GM23248 (cell line): ENCODE measurements around the gene QPRT. TPM values are rescaled to one million over a fixed set of nuclear protein-coding genes. Genes with fewer than 3 reads are reported as not detected.

Experiments
- DNase-seq: peaks from one replicate; pipeline ENCODE4 v3.0.0-alpha.2; 2015
- H2AFZ ChIP-seq: fragments of 200-600 bp; sonication (generic); 2 replicates; pipeline ENCODE4 v1.6.1; 2016; ENCODE audit warnings: antibody characterized with exemption
- H3F3A ChIP-seq: fragments of 200-600 bp; sonication (generic); 2 replicates; pipeline ENCODE4 v1.6.1; 2016; ENCODE audit warnings: mild to moderate bottlenecking, antibody characterized with exemption, mixed run types; ENCODE audit not compliant: insufficient read depth
- H3K27ac ChIP-seq: fragments of 200-600 bp; sonication (generic); 2 replicates; pipeline ENCODE4 v1.5.1; 2016; ENCODE audit warnings: mild to moderate bottlenecking
- H3K27me3 ChIP-seq: fragments of 200-600 bp; sonication (generic); replicated peaks from 2 replicates; pipeline ENCODE4 v1.6.1; 2016; ENCODE audit warnings: mild to moderate bottlenecking; ENCODE audit not compliant: insufficient read depth
- H3K36me3 ChIP-seq: fragments of 200-600 bp; sonication (generic); 2 replicates; pipeline ENCODE4 v1.6.1; 2016; ENCODE audit warnings: low read depth, mild to moderate bottlenecking
- H3K4me1 ChIP-seq: fragments of 200-600 bp; sonication (generic); 2 replicates; pipeline ENCODE4 v1.6.1; 2016; ENCODE audit warnings: mild to moderate bottlenecking; ENCODE audit not compliant: insufficient read depth
- H3K4me2 ChIP-seq: fragments of 200-600 bp; sonication (generic); one replicate; pipeline ENCODE4 v1.6.1; 2016; ENCODE audit warnings: mild to moderate bottlenecking; ENCODE audit not compliant: unreplicated experiment
- H3K4me3 ChIP-seq: fragments of 200-600 bp; sonication (generic); 2 replicates; pipeline ENCODE4 v1.5.1; 2016; ENCODE audit warnings: mild to moderate bottlenecking
- H3K79me2 ChIP-seq: fragments of 200-600 bp; sonication (generic); 2 replicates; pipeline ENCODE4 v1.6.1; 2016; ENCODE audit warnings: mild to moderate bottlenecking; ENCODE audit not compliant: insufficient read depth
- H3K9ac ChIP-seq: fragments of 200-600 bp; sonication (generic); 2 replicates; pipeline ENCODE4 v1.6.1; 2016; ENCODE audit warnings: mild to moderate bottlenecking
- H3K9me2 ChIP-seq: fragments of 200-600 bp; sonication (generic); 2 replicates; pipeline ENCODE4 v1.6.1; 2016; ENCODE audit warnings: mixed run types, mild to moderate bottlenecking, moderate library complexity; ENCODE audit not compliant: insufficient read depth
- H3K9me3 ChIP-seq: fragments of 200-600 bp; sonication (generic); one replicate; pipeline ENCODE4 v1.6.1; 2017; ENCODE audit warnings: low read depth
- H4K20me1 ChIP-seq: fragments of 200-600 bp; sonication (generic); 2 replicates; pipeline ENCODE4 v1.6.0; 2016; ENCODE audit not compliant: insufficient read depth
- EZH2 ChIP-seq: fragments of 200-600 bp; sonication (generic); IDR thresholded peaks from 2 replicates; pipeline ENCODE4 v1.6.1; 2018; ENCODE audit warnings: antibody characterized with exemption, mild to moderate bottlenecking; ENCODE audit not compliant: insufficient read depth, poor library complexity, severe bottlenecking
- EZH2phosphoT487 ChIP-seq: fragments of 200-600 bp; sonication (generic); IDR thresholded peaks from 2 replicates; pipeline ENCODE4 v1.6.1; 2018; ENCODE audit warnings: antibody characterized with exemption, moderate library complexity, mild to moderate bottlenecking, low read depth; ENCODE audit not compliant: insufficient read depth
- WGBS, 2 experiments: methylation state at CpG; one replicate each; pipeline ENCODE4 v1.1.6; 2015 to 2017; ENCODE audit warnings: low lambda C conversion rate in 2 of 2, low coverage in 1 of 2; ENCODE audit errors: missing lambda C conversion rate in 2 of 2; 5-methylcytosine and 5-hydroxymethylcytosine counted together
- in situ Hi-C: fragments of 300-500 bp; cut with MboI; formaldehyde crosslinking; loops from 2 replicates; pipeline ENCODE4 v1.15.0; 2020
- polyA plus RNA-seq: library from polyadenylated mRNA; unstranded; fragments of >200 nt; fragmentation: Nextera tagmentation; extraction: Ambion mirVana; gene quantifications from 2 replicates; pipeline ENCODE4 v1.2.1, GENCODE V29; 2016
- total RNA-seq: library from RNA; depleted of rRNA; stranded (reverse); fragments of >200 nt; shearing (Covaris generic); gene quantifications from 2 replicates; pipeline ENCODE4 v1.2.3, GENCODE V29; 2014

Gene QPRT
- total and polyA plus RNA-seq, 2 experiments from 2014 or later, result 0.32 to 0.85 TPM

- no peaks in the 10 kb centered on the region for H3K27me3 ChIP-seq
- TF ChIP-seq EZH2phosphoT487, result no peak
- no peak for TF ChIP-seq EZH2
- WGBS, 2 experiments, result 47 to 53% methylated on average over 3 of the region's 3 CpGs
- no peaks in the 10 kb centered on the region for H3K36me3 ChIP-seq
- H3K79me2 ChIP-seq, result no peaks in the 10 kb centered on the region
- no peak overlapping the region for H2AFZ ChIP-seq
- no peak overlapping the region for H3K4me3 ChIP-seq
- no peaks in the 10 kb centered on the region for H3K4me1 ChIP-seq
- no peaks in the 10 kb centered on the region for H3K9me3 ChIP-seq
- H3K4me2 ChIP-seq, result no peak overlapping the region
- in situ Hi-C loops, result no loop called here
- H3K9me2 ChIP-seq, result no peaks in the 10 kb centered on the region
- no peak for DNase-seq
- H3F3A ChIP-seq, result no peaks in the 10 kb centered on the region
- no peak overlapping the region for H3K9ac ChIP-seq
- no peaks in the 10 kb centered on the region for H4K20me1 ChIP-seq
- no peak overlapping the region for H3K27ac ChIP-seq
Measured at GRCh38 chr16:29641561-29641960, 37.4 kb upstream of the QPRT start.

GRCh38 chr16:29643596-29643995 lies 35.4 kb upstream of the QPRT start:
- TF ChIP-seq EZH2 (no peak), EZH2phosphoT487 (no peak)
- Histone ChIP-seq H3K27me3 (no peaks in the 10 kb centered on the region), H3K9me3 (no peaks in the 10 kb centered on the region), H3F3A (no peaks in the 10 kb centered on the region), H3K9ac (no peak overlapping the region), H3K4me3 (no peak overlapping the region), H3K4me1 (no peaks in the 10 kb centered on the region), H3K79me2 (no peaks in the 10 kb centered on the region), H3K4me2 (no peak overlapping the region), H3K9me2 (no peaks in the 10 kb centered on the region), H3K36me3 (no peaks in the 10 kb centered on the region), H4K20me1 (no peaks in the 10 kb centered on the region), H2AFZ (no peak overlapping the region), H3K27ac (no peak overlapping the region)
- DNase-seq, result no peak
- in situ Hi-C loops, result no loop called here
- WGBS, 2 experiments, result 86 to 90% methylated on average over 7 of the region's 7 CpGs

GRCh38 chr16:29644338-29644857 lies 34.6 kb upstream of the QPRT start:
- Histone ChIP-seq H3K4me2 (no peak overlapping the region), H3K9me2 (no peaks in the 10 kb centered on the region), H3K9me3 (no peaks in the 10 kb centered on the region), H3K4me1 (no peaks in the 10 kb centered on the region), H3K4me3 (no peak overlapping the region), H3K36me3 (no peaks in the 10 kb centered on the region), H3K27me3 (no peaks in the 10 kb centered on the region), H4K20me1 (no peaks in the 10 kb centered on the region), H3K79me2 (no peaks in the 10 kb centered on the region), H3F3A (no peaks in the 10 kb centered on the region), H3K27ac (no peak overlapping the region), H2AFZ (no peak overlapping the region), H3K9ac (no peak overlapping the region)
- DNase-seq, result no peak
- 79 to 84% methylated on average over 9 of the region's 9 CpGs for WGBS, 2 experiments
- in situ Hi-C loops, result no loop called here
- TF ChIP-seq EZH2, result no peak
- TF ChIP-seq EZH2phosphoT487, result no peak

- Histone ChIP-seq H3K9me2 (no peaks in the 10 kb centered on the region), H3K9me3 (no peaks in the 10 kb centered on the region), H3K27ac (no peak overlapping the region), H3F3A (no peaks in the 10 kb centered on the region), H3K4me1 (no peaks in the 10 kb centered on the region), H3K27me3 (no peaks in the 10 kb centered on the region), H3K79me2 (no peaks in the 10 kb centered on the region), H3K4me3 (no peak overlapping the region), H4K20me1 (no peaks in the 10 kb centered on the region), H2AFZ (no peak overlapping the region; the same call in 1 of the 2 replicates), H3K4me2 (no peak overlapping the region), H3K36me3 (no peaks in the 10 kb centered on the region), H3K9ac (no peak overlapping the region)
- in situ Hi-C loops, result no loop called here
- 80 to 85% methylated on average over 4 of the region's 4 CpGs for whole genome bisulfite sequencing, 2 experiments
- TF ChIP-seq EZH2phosphoT487 (no peak), EZH2 (no peak)
- no peak for DNase-seq
Measured at GRCh38 chr16:29644973-29645693, 33.8 kb upstream of the QPRT start.
